HepG2 (cell line): Measurements from ENCODE around the gene GLYATL1B. TPM values are rescaled to one million over a fixed set of nuclear protein-coding genes. Genes with fewer than 3 reads are reported as not detected.
"Not testable (repeated sequence)": the region's sequence is repeated elsewhere in the genome, so short reads cannot be mapped to it uniquely, and the experiment has no call there.

Experiments used
- ATAC-seq: fragments of 200-7000 bp; cut with Tn5 transposase; 3 replicates; pipeline ENCODE4 v1.9.1; 2020; ENCODE audit warnings: mild to moderate bottlenecking, moderate library complexity
- BruUV-seq: library from RNA; stranded (reverse); fragments of 400-500 nt; replicated peaks from 2 replicates; lab custom pipeline; 2021; lab: Mats Ljungman, UMichigan
- CTCF ChIA-PET: fragments of 300-600 bp; formaldehyde crosslinking; extraction: SDS; loops from one replicate; lab custom pipeline; 2021; ENCODE audit warnings: low total read pairs, inconsistent platforms, low intra/inter-chr PET ratio; lab: Yijun Ruan, JAX
- POLR2A ChIA-PET: fragments of 350-600 bp; sonication (Branson Sonifier 250); formaldehyde crosslinking; loops from one replicate; lab custom pipeline; 2020; ENCODE audit warnings: antibody characterized with exemption, inconsistent platforms; lab: Yijun Ruan, JAX
- DNase-seq: peaks from one replicate; pipeline ENCODE4 v3.0.0-alpha.2; 2015; ENCODE audit warnings: low spot score
- FAIRE-seq: peaks from 3 replicates; lab custom pipeline; 2011; peaks lifted over from hg19 to GRCh38; lab: Jason Lieb, UNC
- H2AFZ ChIP-seq: one replicate; pipeline ENCODE4 v1.6.1; 2011; ENCODE audit warnings: low read length, inconsistent platforms
- H3K27ac ChIP-seq: fragments of 300-600 bp; 3 replicates; pipeline ENCODE4 v1.8.0; 2011; ENCODE audit warnings: mixed run types, mild to moderate bottlenecking, mixed read lengths, low read length, inconsistent platforms; ENCODE audit not compliant: insufficient read depth; ENCODE audit errors: extremely low read length
- H3K27me3 ChIP-seq, 2 experiments: fragments of 200-600 bp in 1 of 2; 2 replicates in 1 of 2; 3 replicates in 1 of 2; pipeline versions ENCODE4 v1.6.0 to v1.8.0; 2011; ENCODE audit warnings: low read length in 2 of 2, mild to moderate bottlenecking in 2 of 2, moderate library complexity in 2 of 2, inconsistent platforms in 1 of 2; ENCODE audit not compliant: insufficient read depth in 2 of 2, control insufficient read depth in 1 of 2
- H3K36me3 ChIP-seq, 2 experiments: fragments of 200-600 bp in 1 of 2; replicated peaks in 1 of 2; 2 replicates in 1 of 2; 3 replicates in 1 of 2; pipeline versions ENCODE4 v1.5.1 to v1.8.0; 2011; ENCODE audit warnings: low read length in 2 of 2, inconsistent platforms in 1 of 2; ENCODE audit not compliant: insufficient read depth in 2 of 2, control insufficient read depth in 1 of 2
- H3K4me1 ChIP-seq: 2 replicates; pipeline ENCODE4 v1.5.1; 2012; ENCODE audit warnings: low read length, inconsistent platforms; ENCODE audit not compliant: insufficient read depth
- H3K4me2 ChIP-seq: 2 replicates; pipeline ENCODE4 v1.6.0; 2011; ENCODE audit warnings: low read depth, low read length, inconsistent platforms
- H3K4me3 ChIP-seq, 3 experiments: fragments of 200-600 bp in 1 of 3; sonication (generic), shearing (Covaris generic) in 1 of 3; replicated peaks in 1 of 3; 2 replicates each; pipeline ENCODE4 v1.5.1; 2011 to 2016; ENCODE audit warnings: low read length in 3 of 3, inconsistent platforms in 2 of 3, low read depth in 2 of 3, mild to moderate bottlenecking in 2 of 3, control low read depth in 1 of 3, mixed read lengths in 1 of 3; ENCODE audit not compliant: insufficient read depth in 1 of 3
- H3K79me2 ChIP-seq: one replicate; pipeline ENCODE4 v1.6.1; 2011; ENCODE audit warnings: low read length, inconsistent platforms; ENCODE audit not compliant: insufficient read depth
- H3K9ac ChIP-seq: 2 replicates; pipeline ENCODE4 v1.6.0; 2011; ENCODE audit warnings: mild to moderate bottlenecking, low read depth, low read length, inconsistent platforms; ENCODE audit not compliant: insufficient read depth
- H3K9me3 ChIP-seq: 2 replicates; pipeline ENCODE4 v1.5.1; 2012; ENCODE audit warnings: mild to moderate bottlenecking, low read length
- H4K20me1 ChIP-seq: 2 replicates; pipeline ENCODE4 v1.6.0; 2011; ENCODE audit warnings: inconsistent platforms, mild to moderate bottlenecking, low read length, moderate library complexity; ENCODE audit not compliant: insufficient read depth
- ELF3 ChIP-seq: IDR thresholded peaks from 2 replicates; pipeline ENCODE4 v1.6.1; 2016; ENCODE audit warnings: missing genetic modification reagents, missing compliant biosample characterization
- PAF1 ChIP-seq: IDR thresholded peaks from 2 replicates; pipeline ENCODE4 v1.6.1; 2016; ENCODE audit warnings: missing genetic modification reagents, missing compliant biosample characterization
- SETDB1 ChIP-seq: sonication (generic); formaldehyde crosslinking; IDR thresholded peaks from 2 replicates; pipeline ENCODE4 v1.5.1; 2020; ENCODE audit warnings: missing genetic modification reagents, mild to moderate bottlenecking, borderline replicate concordance
- ZIK1 ChIP-seq: sonication (generic); formaldehyde crosslinking; IDR thresholded peaks from 2 replicates; pipeline ENCODE4 v1.5.0; 2020; ENCODE audit warnings: mild to moderate bottlenecking, low read depth, missing genetic modification reagents, borderline replicate concordance
- ZNF230 ChIP-seq: sonication (generic); formaldehyde crosslinking; IDR thresholded peaks from 2 replicates; pipeline ENCODE4 v1.4.0; 2020; ENCODE audit warnings: mild to moderate bottlenecking, missing genetic modification reagents
- ZNF569 ChIP-seq: sonication (generic); formaldehyde crosslinking; IDR thresholded peaks from 2 replicates; pipeline ENCODE4 v1.5.0; 2020; ENCODE audit warnings: mild to moderate bottlenecking, missing genetic modification reagents, moderate library complexity, borderline replicate concordance
- ZNF777 ChIP-seq: sonication (generic); formaldehyde crosslinking; IDR thresholded peaks from 2 replicates; pipeline ENCODE4 v1.4.0; 2020; ENCODE audit warnings: missing genetic modification reagents
- in situ Hi-C: cut with HindIII; loops from 2 replicates; pipeline ENCODE4 v1.10.0; 2017; ENCODE audit warnings: low pct_unique_long_range_greater_than_20kb; ENCODE audit not compliant: extremely low pct_ligation_motif_present
- intact Hi-C: fragments of 100-400 bp; cut with micrococcal nuclease; formaldehyde crosslinking; loops from one replicate; pipeline ENCODE4 v1.10.0; 2022; ENCODE audit not compliant: unreplicated experiment
- polyA plus RNA-seq, 8 experiments: library from polyadenylated mRNA; depleted of rRNA in 3 of 8; stranded (reverse) in 7 of 8; unstranded in 1 of 8; fragments of >200 nt; fragmentation: Illumina TruSeq in 4 of 8; extraction: Trizol in 4 of 8; gene quantifications; 2 replicates each; pipeline versions ENCODE4 v1.2.1 to v1.2.3, GENCODE V29; 2011 to 2016; ENCODE audit warnings: low read depth in 4 of 8, missing spikeins in 1 of 8, mixed read lengths in 1 of 8; ENCODE audit not compliant: insufficient read depth in 1 of 8
- total RNA-seq, 5 experiments: library from RNA; depleted of rRNA; stranded (reverse); fragments of >200 nt; fragmentation: Illumina TruSeq; extraction: Trizol; gene quantifications; 2 replicates each; pipeline ENCODE4 v1.2.3, GENCODE V29; 2016; ENCODE audit warnings: low read depth in 1 of 5
- TF ChIP-seq, protein P1 (sequence below): sonication (generic); formaldehyde crosslinking; IDR thresholded peaks from 2 replicates; pipeline ENCODE4 v1.8.0; 2022; ENCODE audit warnings: mild to moderate bottlenecking, missing genetic modification reagents, moderate library complexity
- TF ChIP-seq, protein P2 (sequence below): sonication (generic); formaldehyde crosslinking; conservative IDR thresholded peaks from 2 replicates; pipeline ENCODE4 v1.4.0; 2020; ENCODE audit warnings: missing genetic modification reagents
- TF ChIP-seq, protein P3 (sequence below): IDR thresholded peaks from 2 replicates; pipeline ENCODE4 v1.6.1; 2016
- TF ChIP-seq, protein P4 (sequence below): sonication (generic); formaldehyde crosslinking; IDR thresholded peaks from 2 replicates; pipeline ENCODE4 v1.4.0; 2020; ENCODE audit warnings: missing genetic modification reagents, borderline replicate concordance
- TF ChIP-seq, protein P5 (sequence below): sonication (generic); formaldehyde crosslinking; IDR thresholded peaks from 2 replicates; pipeline ENCODE4 v1.4.0; 2020; ENCODE audit warnings: missing genetic modification reagents

GLYATL1B gene
- total and polyA plus RNA-seq, 2 of the 13 experiments (the other 11 are each of a cell fraction or from before 2014, with no cell fraction given) = not detected

DNA sequence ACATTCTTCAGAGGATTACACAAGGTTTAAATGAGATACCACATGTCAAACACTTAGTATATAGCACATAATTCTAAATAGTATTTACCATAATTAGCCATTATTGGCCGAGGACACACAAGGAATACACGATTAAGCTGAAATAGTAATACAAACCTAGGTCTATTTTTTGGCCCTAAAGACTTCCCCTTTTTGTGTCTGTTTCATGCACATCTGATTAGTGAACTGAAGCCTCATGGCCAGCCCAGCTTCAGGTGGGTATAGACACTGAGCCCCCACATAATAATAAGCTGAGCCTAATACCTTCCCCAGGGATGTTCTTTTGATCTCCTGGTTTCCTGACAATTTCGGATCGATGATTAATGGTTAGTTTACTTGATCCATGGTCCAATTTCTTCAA is 2.1 kb downstream of the GLYATL1B start (continued):
- TF ChIP-seq, protein P1, sequence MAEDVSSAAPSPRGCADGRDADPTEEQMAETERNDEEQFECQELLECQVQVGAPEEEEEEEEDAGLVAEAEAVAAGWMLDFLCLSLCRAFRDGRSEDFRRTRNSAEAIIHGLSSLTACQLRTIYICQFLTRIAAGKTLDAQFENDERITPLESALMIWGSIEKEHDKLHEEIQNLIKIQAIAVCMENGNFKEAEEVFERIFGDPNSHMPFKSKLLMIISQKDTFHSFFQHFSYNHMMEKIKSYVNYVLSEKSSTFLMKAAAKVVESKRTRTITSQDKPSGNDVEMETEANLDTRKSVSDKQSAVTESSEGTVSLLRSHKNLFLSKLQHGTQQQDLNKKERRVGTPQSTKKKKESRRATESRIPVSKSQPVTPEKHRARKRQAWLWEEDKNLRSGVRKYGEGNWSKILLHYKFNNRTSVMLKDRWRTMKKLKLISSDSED (CRISPR knock-in tag) = no peak
- TF ChIP-seq ZNF777 (no peak), ZNF230 (no peak), ZNF569 (CRISPR knock-in tag) (no peak), PAF1 (CRISPR knock-in tag) (no peak), ELF3 (CRISPR knock-in tag) (no peak), SETDB1 (CRISPR knock-in tag) (no peak), ZIK1 (CRISPR knock-in tag) (no peak)
- TF ChIP-seq, protein P2, sequence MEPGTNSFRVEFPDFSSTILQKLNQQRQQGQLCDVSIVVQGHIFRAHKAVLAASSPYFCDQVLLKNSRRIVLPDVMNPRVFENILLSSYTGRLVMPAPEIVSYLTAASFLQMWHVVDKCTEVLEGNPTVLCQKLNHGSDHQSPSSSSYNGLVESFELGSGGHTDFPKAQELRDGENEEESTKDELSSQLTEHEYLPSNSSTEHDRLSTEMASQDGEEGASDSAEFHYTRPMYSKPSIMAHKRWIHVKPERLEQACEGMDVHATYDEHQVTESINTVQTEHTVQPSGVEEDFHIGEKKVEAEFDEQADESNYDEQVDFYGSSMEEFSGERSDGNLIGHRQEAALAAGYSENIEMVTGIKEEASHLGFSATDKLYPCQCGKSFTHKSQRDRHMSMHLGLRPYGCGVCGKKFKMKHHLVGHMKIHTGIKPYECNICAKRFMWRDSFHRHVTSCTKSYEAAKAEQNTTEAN (CRISPR knock-in tag) = no peak
- TF ChIP-seq, protein P3, sequence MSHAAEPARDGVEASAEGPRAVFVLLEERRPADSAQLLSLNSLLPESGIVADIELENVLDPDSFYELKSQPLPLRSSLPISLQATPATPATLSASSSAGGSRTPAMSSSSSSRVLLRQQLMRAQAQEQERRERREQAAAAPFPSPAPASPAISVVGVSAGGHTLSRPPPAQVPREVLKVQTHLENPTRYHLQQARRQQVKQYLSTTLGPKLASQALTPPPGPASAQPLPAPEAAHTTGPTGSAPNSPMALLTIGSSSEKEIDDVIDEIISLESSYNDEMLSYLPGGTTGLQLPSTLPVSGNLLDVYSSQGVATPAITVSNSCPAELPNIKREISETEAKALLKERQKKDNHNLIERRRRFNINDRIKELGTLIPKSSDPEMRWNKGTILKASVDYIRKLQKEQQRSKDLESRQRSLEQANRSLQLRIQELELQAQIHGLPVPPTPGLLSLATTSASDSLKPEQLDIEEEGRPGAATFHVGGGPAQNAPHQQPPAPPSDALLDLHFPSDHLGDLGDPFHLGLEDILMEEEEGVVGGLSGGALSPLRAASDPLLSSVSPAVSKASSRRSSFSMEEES (CRISPR knock-in tag) = no peak
- TF ChIP-seq, protein P4, sequence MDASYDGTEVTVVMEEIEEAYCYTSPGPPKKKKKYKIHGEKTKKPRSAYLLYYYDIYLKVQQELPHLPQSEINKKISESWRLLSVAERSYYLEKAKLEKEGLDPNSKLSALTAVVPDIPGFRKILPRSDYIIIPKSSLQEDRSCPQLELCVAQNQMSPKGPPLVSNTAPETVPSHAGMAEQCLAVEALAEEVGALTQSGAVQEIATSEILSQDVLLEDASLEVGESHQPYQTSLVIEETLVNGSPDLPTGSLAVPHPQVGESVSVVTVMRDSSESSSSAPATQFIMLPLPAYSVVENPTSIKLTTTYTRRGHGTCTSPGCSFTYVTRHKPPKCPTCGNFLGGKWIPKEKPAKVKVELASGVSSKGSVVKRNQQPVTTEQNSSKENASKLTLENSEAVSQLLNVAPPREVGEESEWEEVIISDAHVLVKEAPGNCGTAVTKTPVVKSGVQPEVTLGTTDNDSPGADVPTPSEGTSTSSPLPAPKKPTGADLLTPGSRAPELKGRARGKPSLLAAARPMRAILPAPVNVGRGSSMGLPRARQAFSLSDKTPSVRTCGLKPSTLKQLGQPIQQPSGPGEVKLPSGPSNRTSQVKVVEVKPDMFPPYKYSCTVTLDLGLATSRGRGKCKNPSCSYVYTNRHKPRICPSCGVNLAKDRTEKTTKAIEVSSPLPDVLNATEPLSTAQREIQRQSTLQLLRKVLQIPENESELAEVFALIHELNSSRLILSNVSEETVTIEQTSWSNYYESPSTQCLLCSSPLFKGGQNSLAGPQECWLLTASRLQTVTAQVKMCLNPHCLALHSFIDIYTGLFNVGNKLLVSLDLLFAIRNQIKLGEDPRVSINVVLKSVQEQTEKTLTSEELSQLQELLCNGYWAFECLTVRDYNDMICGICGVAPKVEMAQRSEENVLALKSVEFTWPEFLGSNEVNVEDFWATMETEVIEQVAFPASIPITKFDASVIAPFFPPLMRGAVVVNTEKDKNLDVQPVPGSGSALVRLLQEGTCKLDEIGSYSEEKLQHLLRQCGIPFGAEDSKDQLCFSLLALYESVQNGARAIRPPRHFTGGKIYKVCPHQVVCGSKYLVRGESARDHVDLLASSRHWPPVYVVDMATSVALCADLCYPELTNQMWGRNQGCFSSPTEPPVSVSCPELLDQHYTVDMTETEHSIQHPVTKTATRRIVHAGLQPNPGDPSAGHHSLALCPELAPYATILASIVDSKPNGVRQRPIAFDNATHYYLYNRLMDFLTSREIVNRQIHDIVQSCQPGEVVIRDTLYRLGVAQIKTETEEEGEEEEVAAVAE (CRISPR knock-in tag) = no peak
- TF ChIP-seq, protein P5, sequence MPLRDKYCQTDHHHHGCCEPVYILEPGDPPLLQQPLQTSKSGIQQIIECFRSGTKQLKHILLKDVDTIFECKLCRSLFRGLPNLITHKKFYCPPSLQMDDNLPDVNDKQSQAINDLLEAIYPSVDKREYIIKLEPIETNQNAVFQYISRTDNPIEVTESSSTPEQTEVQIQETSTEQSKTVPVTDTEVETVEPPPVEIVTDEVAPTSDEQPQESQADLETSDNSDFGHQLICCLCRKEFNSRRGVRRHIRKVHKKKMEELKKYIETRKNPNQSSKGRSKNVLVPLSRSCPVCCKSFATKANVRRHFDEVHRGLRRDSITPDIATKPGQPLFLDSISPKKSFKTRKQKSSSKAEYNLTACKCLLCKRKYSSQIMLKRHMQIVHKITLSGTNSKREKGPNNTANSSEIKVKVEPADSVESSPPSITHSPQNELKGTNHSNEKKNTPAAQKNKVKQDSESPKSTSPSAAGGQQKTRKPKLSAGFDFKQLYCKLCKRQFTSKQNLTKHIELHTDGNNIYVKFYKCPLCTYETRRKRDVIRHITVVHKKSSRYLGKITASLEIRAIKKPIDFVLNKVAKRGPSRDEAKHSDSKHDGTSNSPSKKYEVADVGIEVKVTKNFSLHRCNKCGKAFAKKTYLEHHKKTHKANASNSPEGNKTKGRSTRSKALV (CRISPR knock-in tag) = no peak

DNA sequence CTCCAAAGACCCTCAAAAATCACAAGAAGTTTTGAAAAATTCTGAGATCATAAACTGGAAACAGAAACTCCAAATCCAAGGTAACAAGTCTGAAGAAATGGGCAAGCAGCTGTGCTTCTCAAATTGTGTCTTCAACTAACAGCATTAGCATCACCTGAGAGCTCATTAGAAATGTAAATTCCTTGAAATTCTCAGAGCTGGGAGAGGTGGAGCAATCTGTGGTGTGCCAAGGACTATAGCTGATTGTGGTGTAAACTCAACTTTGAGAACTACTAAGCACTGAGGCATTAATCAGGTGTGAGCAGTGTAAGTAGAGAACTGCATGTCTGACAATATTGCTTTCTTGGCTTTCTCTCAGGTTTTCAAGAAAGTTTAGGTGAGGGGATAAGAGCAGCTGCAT is 7.5 kb downstream of the GLYATL1B start:
- H3K79me2 ChIP-seq, H3K4me2 ChIP-seq, POLR2A ChIA-PET, ATAC-seq, DNase-seq, CTCF ChIA-PET, H3K9ac ChIP-seq, in situ Hi-C loops, H3K4me1 ChIP-seq, FAIRE-seq, H3K4me3 ChIP-seq, H4K20me1 ChIP-seq, H3K36me3 ChIP-seq, BruUV-seq, H3K9me3 ChIP-seq, intact Hi-C loops, H3K27me3 ChIP-seq, H2AFZ ChIP-seq, H3K27ac ChIP-seq: not testable (repeated sequence)
